Kidney epithelial cell (primary cell): Measurements from ENCODE around the gene TACC2. TPM values are rescaled to one million over a fixed set of nuclear protein-coding genes. Genes with fewer than 3 reads are reported as not detected.

Experiments used
- DNase-seq: peaks from one replicate; pipeline ENCODE4 v3.0.0-alpha.2; 2010; ENCODE audit warnings: low read depth
- H3K27me3 ChIP-seq: 2 replicates; pipeline ENCODE4 v1.6.0; 2011; ENCODE audit warnings: low read length; ENCODE audit not compliant: control insufficient read depth, insufficient read depth
- H3K36me3 ChIP-seq: 2 replicates; pipeline ENCODE4 v1.5.1; 2011; ENCODE audit warnings: low read length; ENCODE audit not compliant: control insufficient read depth, insufficient read depth
- H3K4me3 ChIP-seq: 2 replicates; pipeline ENCODE4 v1.5.1; 2011; ENCODE audit warnings: low read depth, mild to moderate bottlenecking, control low read depth, low read length
- total RNA-seq: library from RNA; depleted of rRNA; stranded (reverse); fragments of >200 nt; gene quantifications from 2 replicates; pipeline ENCODE4 v1.2.3, GENCODE V29; 2015
- TF ChIP-seq, protein P1 (sequence below): IDR thresholded peaks from 2 replicates; pipeline ENCODE4 v1.5.1; 2011; ENCODE audit warnings: mild to moderate bottlenecking, moderate library complexity, low read length, control low read depth, inconsistent platforms; ENCODE audit not compliant: insufficient read depth, poor library complexity, severe bottlenecking

TACC2 gene
- total RNA-seq, 1 donor from 2014 or later: 26.9 TPM

DNA sequence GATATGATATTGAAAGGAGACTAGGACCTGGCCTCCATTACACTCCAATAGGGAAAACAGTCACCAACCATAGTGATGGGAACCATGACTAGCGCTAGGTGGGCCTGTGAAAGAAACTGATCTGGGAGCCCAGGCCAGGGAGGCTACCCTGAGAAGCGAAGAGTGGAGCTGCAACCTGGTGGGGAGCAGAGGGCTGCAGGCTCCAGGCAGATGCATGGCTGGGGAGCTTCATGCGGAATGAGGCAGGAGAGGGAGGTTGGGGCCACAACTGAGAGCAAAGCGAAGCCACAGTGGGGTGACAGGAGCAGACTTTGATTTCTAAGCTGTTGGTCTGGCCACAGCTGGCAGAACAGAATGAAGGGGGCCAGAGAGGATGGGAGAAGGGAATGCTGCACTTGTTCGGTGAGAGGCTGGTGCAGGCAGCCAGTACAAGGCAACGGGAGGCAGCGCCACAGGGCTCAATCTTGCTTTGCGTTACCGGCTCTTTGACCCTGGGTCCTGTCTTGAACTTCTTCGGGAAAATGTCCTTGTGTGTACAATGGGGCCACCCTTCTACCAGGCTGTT is 88.4 kb downstream of the TACC2 start:
- DNase-seq: no peak
- Histone ChIP-seq H3K4me3 (no peak overlapping the region), H3K36me3 (no peaks in the 10 kb centered on the region), H3K27me3 (no peaks in the 10 kb centered on the region)
- TF ChIP-seq, protein P1, sequence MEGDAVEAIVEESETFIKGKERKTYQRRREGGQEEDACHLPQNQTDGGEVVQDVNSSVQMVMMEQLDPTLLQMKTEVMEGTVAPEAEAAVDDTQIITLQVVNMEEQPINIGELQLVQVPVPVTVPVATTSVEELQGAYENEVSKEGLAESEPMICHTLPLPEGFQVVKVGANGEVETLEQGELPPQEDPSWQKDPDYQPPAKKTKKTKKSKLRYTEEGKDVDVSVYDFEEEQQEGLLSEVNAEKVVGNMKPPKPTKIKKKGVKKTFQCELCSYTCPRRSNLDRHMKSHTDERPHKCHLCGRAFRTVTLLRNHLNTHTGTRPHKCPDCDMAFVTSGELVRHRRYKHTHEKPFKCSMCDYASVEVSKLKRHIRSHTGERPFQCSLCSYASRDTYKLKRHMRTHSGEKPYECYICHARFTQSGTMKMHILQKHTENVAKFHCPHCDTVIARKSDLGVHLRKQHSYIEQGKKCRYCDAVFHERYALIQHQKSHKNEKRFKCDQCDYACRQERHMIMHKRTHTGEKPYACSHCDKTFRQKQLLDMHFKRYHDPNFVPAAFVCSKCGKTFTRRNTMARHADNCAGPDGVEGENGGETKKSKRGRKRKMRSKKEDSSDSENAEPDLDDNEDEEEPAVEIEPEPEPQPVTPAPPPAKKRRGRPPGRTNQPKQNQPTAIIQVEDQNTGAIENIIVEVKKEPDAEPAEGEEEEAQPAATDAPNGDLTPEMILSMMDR: no peak

DNA sequence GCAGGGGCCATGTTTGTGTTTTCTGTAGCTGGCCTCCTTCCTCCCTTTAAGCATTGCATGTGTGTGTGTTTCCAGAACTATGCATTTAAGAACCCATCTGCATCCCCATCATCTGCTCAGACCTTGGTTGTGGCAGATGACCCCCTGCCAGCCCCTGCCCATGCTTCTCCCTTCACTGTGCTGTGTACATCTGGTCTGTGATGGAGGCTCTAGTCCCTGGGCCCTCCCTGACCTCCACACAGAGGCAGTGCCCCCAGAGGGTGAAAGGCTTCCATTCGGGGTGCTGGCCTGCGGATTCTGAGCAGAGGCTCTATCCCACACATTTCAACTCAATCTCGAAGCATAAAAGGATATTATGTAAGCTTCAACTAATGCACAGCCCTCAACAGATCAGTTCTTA is 89.4 kb downstream of the TACC2 start:
- H3K4me3 ChIP-seq: no peak overlapping the region
- no peaks in the 10 kb centered on the region for H3K27me3 ChIP-seq
- no peaks in the 10 kb centered on the region for H3K36me3 ChIP-seq
- DNase-seq: no peak
- TF ChIP-seq, protein P1: no peak

DNA sequence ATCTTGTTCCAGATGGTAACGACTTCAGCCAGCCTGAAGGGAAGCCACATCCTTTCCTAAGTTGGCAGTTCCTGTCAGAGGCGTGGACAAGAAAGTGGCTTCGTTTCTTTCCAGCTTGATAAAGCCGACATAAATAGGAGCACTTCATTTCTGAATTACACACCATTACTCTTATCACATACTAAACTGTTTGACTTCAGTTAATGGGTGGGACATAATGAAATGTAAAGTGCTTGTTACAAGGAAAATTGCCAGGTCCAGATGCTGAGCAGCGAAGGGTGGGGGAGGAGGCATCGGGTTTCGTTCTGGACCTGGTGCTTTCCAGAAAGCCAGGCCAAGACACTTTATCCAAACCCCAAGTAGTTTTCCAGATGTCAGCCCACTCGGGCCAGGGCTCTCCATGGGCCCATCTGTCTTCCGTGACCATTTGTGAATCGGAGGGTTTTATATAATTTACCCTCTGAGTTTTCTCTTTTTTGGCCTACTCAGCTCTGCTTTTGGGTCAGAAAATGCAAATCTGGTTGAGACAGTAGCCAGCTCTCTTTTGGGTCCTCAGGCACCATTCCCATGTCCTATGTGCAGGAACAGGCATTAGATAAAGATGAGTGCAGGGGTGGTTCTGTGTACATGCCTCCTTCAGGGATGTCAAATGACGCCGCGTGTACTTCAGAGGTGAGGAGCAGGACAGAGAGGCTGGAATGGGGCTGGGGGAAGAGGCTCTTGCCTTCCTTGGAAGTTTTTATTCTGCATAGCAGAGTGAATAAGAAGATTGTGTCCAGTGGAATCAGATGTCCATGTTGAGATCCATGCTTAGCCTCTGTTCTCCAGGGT is 90.2 kb downstream of the TACC2 start:
- peaks cover 4% of the 10 kb centered on the region for H3K27me3 ChIP-seq
- H3K4me3 ChIP-seq: no peak overlapping the region
- H3K36me3 ChIP-seq: no peaks in the 10 kb centered on the region
- TF ChIP-seq, protein P1: no peak
- DNase-seq: no peak

DNA sequence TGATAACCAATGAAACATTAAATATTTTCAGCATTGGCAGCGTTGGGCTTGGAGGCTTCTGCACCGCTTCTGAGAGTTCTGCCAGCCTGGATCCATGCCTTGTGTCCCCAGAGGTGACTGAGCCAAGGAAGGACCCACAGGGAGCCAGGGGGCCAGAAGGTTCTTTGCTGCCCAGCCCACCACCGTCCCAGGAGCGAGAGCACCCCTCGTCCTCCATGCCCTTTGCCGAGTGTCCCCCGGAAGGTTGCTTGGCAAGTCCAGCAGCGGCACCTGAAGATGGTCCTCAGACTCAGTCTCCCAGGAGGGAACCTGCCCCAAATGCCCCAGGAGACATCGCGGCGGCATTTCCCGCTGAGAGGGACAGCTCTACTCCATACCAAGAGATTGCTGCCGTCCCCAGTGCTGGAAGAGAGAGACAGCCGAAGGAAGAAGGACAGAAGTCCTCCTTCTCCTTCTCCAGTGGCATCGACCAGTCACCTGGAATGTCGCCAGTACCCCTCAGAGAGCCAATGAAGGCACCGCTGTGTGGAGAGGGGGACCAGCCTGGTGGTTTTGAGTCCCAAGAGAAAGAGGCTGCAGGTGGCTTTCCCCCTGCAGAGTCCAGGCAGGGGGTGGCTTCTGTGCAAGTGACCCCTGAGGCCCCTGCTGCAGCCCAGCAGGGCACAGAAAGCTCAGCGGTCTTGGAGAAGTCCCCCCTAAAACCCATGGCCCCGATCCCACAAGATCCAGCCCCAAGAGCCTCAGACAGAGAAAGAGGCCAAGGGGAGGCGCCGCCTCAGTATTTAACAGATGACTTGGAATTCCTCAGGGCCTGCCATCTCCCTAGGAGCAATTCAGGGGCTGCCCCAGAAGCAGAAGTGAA is 93.9 kb downstream of the TACC2 start:
- no peak for DNase-seq
- TF ChIP-seq, protein P1: no peak
- peaks cover 12% of the 10 kb centered on the region for H3K27me3 ChIP-seq

DNA sequence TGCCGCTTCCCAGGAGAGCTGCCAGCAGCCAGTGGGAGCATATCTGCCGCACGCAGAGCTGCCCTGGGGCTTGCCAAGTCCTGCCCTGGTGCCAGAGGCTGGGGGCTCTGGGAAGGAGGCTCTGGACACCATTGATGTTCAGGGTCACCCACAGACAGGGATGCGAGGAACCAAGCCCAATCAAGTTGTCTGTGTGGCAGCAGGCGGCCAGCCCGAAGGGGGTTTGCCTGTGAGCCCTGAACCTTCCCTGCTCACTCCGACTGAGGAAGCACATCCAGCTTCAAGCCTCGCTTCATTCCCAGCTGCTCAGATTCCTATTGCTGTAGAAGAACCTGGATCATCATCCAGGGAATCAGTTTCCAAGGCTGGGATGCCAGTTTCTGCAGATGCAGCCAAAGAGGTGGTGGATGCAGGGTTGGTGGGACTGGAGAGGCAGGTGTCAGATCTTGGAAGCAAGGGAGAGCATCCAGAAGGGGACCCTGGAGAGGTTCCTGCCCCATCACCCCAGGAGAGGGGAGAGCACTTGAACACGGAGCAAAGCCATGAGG is 94.6 kb downstream of the TACC2 start:
- H3K27me3 ChIP-seq: peaks cover 12% of the 10 kb centered on the region
- no peak overlapping the region for H3K4me3 ChIP-seq
- DNase-seq: no peak
- H3K36me3 ChIP-seq: no peaks in the 10 kb centered on the region
- TF ChIP-seq, protein P1: no peak

More for the DNA sequence above, 93.9 kb downstream of the TACC2 start:
- H3K4me3 ChIP-seq: no peak overlapping the region
- H3K36me3 ChIP-seq: no peaks in the 10 kb centered on the region
